Stomach (tissue), 4 donors: ENCODE measurements around the gene RABGAP1L.

Experiments used
- CTCF ChIP-seq, 7 experiments: fragments of 450-650 bp in 4 of 7; fragments of 200-600 bp in 3 of 7; sonication (generic) in 3 of 7; IDR thresholded peaks; one replicate each; pipeline ENCODE4 v1.5.1; 2016 to 2019; ENCODE audit warnings: antibody characterized with exemption in 7 of 7, control low read depth in 2 of 7, mild to moderate bottlenecking in 1 of 7
- EP300 ChIP-seq: sonication (generic); formaldehyde crosslinking; IDR thresholded peaks from one replicate; pipeline ENCODE4 v1.6.1; 2017; ENCODE audit warnings: antibody characterized with exemption
- POLR2A ChIP-seq, 4 donors: fragments of 450-650 bp; IDR thresholded peaks; one replicate each; pipeline ENCODE4 v1.6.1; 2016; ENCODE audit warnings: antibody characterized with exemption in 4 of 4, control low read depth in 2 of 4, mild to moderate bottlenecking in 1 of 4, moderate library complexity in 1 of 4

- no peak for TF ChIP-seq POLR2A (IDR thresholded peaks at IDR 0.05)
- TF ChIP-seq EP300 = no peak
- TF ChIP-seq CTCF (IDR thresholded peaks at IDR 0.05) = no peak
Measured at GRCh38 chr1:174569240-174569639, 409.9 kb downstream of the RABGAP1L start.
